ENCODE results near the gene NUP62.

DNA sequence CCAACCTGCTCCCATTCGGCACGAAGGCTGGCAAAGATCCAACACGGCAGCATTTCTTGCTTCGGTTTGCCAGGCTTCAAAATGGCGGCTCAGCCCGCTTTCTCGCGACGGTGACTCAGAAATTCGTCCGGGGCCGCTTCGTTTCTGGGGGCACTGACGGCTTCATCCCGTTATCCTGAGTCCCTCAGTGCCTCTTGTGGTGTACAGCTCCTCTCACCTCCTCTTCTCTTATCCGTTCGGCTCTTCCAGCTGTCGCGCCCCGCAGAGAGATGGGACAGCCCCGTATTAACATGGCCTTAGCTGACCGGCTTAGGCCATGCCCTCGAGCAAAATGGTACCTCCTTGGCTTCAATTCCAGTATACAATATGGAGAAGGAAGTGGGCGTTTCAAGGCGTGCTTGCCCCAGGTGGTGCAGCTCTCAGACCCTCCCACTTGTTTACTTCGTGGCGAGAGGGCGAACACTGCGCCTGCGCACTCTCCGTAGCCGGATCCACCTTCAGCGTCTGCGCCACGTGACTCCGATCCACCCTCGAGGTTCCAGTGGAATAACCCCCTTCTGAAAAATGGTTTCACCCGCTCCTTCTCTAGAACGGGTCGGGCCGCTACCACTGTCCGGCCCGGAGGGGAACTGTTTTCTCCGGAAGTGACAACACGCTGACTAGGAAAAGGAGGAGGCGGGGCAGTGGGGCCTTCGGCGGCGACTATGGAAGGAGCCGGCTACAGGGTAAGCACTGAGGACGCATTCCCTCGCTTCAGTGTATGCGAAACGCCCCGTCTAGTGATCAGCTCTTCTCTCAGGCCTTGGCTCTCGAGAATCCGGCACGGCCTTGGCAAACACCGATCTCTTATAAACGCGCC, 52.1 kb downstream of the NUP62 start, which contains the start of the genes AKT1S1 and TBC1D17:
- TF ChIP-seq, protein P1, sequence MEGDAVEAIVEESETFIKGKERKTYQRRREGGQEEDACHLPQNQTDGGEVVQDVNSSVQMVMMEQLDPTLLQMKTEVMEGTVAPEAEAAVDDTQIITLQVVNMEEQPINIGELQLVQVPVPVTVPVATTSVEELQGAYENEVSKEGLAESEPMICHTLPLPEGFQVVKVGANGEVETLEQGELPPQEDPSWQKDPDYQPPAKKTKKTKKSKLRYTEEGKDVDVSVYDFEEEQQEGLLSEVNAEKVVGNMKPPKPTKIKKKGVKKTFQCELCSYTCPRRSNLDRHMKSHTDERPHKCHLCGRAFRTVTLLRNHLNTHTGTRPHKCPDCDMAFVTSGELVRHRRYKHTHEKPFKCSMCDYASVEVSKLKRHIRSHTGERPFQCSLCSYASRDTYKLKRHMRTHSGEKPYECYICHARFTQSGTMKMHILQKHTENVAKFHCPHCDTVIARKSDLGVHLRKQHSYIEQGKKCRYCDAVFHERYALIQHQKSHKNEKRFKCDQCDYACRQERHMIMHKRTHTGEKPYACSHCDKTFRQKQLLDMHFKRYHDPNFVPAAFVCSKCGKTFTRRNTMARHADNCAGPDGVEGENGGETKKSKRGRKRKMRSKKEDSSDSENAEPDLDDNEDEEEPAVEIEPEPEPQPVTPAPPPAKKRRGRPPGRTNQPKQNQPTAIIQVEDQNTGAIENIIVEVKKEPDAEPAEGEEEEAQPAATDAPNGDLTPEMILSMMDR (conservative IDR thresholded peaks at IDR 0.05; ENCODE audit: low read depth, low read length) = no peak
- TF ChIP-seq POLR2A (IDR thresholded peaks at IDR 0.05; ENCODE audit: low read depth, low read length) (peak; percentile 94), BHLHE40 (IDR thresholded peaks at IDR 0.05; ENCODE audit: low read depth, low read length) (peak; percentile 99), CEBPB (IDR thresholded peaks at IDR 0.05; ENCODE audit: low read depth, low read length) (no peak), CHD1 (IDR thresholded peaks at IDR 0.05; ENCODE audit: low read depth, low read length) (peak; percentile 98; the same call in 1 of the 2 replicates), MXI1 (IDR thresholded peaks at IDR 0.05; ENCODE audit: borderline replicate concordance, low read depth, low read length) (peak; percentile 79), MAZ (IDR thresholded peaks at IDR 0.05; ENCODE audit: borderline replicate concordance, low read depth, low read length) (0 out of 2 replicates have a peak, but pooled peaks have one; percentile 52), SMC3 (IDR thresholded peaks at IDR 0.05; ENCODE audit: low read depth, low read length) (no peak; the same call in 1 of the 2 replicates)
